Kidney capillary endothelial cell (primary cell): ENCODE data around the gene RNU4-1.
"Not testable (repeated sequence)": the region's sequence is repeated elsewhere in the genome, so short reads cannot be mapped to it uniquely, and the experiment has no call there.

Experiments
- DNase-seq: peaks from one replicate; pipeline ENCODE4 v3.0.0-alpha.2; 2018; ENCODE audit warnings: low spot score

The RNU4-1 gene

DNA sequence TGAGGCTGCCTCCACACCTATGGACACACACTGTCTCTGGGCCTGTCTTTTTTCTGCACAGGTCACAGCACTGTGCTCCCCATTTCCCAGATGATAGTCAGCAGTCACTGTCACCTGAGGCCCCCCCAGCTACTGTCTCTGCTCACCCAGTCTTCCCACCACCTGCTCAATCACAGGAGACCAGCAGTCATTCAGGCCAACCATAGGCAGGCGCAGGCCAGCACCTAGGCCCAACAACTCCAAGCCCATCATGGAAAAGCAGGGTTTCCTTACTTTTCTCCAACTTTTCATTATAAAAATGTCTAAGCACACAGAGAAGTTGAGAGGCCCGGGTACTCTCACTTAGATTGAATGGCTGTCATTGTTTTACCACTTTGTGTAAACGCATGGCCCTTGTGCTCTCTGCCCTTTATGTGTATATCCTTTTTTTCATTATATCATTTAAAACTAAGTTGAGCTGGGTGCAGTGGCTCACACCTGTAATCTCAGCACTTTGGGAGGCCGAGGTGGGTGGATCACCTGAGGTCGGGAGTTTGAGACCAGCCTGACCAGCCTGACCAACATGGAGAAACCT is 34.6 kb downstream of the RNU4-1 start:
- DNase-seq: no peak

DNA sequence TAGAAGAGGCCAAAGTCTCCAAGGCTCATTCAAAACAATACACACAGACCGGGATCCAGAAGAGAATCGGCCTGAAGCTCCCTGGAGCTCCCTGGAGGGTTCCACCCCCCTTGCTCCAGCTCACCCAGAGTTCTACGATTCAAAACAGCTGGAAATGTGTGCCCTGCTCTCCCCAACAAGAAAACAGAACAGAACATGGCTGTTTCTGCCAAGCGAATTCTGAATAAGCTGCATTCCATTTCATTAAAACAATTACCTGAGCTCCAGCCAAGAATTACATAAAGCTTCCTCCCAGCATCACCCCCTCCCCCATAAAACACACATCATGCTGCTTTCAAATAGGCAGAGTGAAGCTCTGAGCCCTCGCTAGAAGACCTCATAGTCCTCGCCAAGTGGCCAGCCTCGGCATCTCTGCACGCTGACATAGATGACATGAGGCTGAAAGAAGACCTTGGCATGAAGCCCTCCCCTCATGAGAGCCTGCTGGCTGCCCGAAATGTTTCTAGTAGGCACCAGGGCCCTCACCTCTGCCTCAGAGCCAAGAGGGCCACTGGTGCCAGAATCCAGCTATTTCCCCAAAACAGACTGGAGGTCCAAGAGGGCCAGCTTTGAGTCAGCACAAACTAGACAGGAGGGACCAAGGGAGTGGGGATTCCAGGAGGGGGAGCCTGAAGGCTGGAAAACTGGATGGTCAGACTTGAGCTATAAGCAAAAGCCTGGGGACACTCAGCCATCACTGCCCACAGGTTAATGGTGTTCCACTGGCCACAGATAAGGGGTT is 35.8 kb downstream of the RNU4-1 start:
- peak; percentile 91 for DNase-seq

DNA sequence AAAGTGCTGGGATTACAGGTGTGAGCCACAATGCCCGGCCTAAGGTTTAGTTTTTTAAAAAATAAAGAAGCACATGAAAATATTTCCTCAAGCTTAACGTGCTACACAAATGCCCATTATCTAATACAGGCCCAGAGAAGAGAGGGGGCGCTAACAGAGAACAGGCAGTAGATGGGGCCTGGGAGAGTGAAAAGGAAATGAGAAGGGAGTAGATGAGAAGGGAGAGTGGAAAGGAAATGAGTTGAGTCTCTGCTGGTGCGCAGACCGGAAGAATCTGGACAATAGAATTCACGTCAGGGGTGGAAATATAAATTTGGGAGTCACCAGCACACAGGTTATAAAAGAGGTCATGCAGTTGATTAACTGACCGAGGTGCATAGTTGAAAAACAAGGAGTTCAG is 38.2 kb downstream of the RNU4-1 start:
- DNase-seq: no peak

DNA sequence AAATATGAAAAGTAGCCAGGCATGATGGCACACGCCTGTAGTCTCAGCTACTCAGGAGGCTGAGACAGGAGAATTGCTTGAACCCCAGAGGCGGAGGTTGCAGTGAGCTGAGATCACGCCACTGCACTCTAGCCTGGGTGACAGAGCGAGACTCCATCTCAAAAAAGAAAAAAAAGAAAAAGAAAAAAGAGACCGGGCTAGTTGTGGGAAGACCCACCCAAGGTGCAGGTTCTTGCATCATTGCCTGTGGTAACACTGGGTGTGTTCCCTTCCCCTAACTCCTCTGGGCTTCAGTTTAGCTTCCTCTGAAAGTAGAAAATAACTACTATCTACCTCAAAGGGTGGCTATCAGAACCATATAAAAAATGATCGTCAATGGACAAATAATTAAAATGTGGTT is 39.7 kb downstream of the RNU4-1 start:
- DNase-seq: not testable (repeated sequence)

DNA sequence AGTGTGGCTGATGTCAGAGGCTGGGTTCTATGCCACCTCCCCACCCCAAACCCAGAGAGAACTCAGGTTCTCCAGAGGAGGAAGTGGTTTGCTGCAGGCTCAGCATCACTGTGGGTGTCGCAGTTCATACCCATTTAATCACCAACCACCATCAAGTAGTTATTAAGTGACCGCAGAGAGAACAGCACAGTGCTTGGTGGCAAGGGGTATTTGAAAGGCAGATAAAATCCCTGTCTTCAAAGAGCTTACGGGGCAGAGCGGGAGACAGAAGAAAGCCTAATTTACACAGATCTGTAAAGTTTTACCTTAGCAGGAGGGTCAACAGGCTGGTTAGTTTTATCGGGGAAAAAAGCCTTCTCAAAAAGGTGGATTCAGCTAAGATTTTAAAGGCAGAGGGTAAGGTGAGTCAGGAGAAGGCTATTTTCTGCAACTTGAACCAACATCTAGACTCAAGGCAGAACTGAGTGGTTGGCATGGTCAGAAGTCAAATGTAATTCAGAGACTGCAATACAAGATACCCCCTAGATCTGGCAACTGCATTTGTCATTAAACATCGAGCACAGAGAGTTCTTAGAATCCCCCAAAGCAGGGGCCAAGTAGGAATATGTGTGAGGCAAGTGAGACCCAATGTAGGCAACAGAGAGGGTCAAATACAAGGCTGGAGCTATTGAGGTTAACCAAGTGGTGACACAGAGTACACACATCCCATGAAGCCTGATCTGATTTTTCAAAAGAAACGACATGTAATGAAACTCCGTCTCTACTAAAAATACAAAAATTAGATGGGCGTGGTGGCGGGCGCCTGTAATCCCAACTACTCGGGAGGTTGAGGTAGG is 40.7 kb downstream of the RNU4-1 start:
- DNase-seq: no peak

DNA sequence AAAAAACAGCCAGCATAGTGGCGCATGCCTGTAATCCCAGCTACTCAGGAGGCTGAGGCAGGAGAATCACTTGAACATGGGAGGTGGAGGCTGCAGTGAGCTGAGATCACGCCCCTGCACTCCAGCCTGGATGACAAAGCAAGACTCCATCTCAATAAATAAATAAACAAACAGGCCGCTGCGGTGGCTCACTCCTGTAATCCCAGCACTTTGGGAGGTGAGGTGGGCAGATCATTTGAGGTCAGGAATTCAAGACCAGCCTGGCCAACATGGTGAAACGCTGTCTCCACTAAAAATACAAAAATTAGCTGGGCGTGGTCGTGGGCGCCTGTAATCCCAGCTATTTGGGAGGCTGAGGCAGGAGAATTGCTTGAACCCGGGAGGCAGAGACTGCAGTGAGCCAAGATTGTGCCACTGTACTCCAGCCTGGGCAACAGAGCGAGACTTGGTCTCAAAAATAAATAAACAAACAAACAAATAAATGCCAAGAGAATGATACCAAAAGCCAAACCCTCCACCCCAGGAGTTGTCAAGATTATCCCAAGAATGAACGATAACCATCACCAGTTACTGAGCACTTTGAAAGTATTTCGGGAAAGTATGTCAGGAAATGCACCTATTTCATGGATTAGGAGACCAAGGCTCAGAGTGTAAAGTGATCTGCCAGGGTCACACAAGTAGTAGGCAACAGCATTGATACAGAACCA is 41.5 kb downstream of the RNU4-1 start:
- not testable (repeated sequence) for DNase-seq

DNA sequence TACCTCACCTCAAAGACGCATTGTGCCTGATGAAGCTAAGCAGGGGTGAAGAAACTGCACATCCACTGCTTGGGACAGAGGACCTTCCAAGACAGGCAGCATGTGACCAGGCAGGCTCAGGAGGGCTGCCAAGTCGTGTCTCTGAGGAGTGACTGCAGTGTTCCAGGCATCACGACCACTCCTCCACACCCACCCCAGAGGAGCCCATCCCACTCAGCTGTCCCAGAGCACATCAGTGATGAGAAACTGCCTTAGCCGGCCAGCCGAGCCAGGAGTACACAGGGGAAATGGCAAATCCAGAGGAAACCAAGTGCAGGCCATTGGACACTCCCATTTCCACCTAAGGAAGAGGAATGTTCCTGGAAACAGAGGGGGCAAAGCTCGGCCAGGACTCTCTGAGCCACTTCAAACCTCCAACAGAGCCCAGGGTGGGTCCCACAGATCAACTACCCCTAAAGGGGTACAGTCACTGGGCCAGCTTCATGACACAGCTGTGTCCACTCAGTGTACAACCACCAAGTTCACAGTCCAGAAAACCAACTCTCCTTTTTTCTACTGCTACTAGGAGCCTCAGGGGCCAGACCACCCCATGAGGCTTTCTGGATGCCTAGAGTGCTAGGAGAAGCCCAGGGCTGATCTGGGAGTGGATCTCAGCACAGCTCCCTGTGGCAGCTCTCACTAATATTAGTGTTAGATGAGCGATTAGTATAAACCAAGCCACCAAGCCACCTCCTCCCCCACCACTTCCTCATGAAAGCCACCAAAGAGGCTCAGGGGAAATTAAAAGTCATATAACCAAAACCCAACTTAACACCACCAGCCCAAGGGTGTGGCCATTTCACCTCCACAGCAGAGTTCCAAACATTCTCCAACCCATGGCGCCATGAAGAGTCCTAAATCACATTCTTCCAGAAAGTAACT is 42.9 kb downstream of the RNU4-1 start:
- no peak for DNase-seq

DNA sequence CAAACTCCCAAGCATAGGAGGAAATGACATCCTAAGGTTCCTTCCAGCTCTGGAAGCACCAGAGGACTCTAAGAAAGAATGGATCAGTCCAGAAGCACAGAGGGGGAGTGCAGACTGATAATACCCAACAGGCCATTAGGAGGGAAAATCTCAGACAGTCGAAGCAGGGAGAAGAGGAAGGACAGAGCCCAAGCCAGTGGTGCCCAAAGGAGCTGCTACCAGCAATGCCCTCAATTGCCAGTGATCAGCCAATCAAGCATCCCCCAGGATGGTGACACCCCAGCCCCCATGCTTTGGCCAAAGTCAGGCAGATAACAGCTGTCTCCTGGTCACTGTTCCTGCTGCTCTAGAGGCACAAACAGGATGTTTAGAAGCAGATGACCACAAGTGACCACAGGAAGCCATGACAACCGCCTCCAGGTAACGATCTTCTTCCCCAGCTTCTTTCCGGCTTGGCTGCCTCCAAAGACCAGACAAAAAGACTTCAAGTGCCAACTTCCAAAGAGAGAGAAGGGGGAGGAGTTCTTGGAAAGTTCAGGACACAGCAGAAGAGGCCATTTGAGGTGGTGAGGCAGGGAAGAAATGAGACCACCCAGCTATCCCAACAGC is 43.7 kb downstream of the RNU4-1 start:
- no peak for DNase-seq

DNA sequence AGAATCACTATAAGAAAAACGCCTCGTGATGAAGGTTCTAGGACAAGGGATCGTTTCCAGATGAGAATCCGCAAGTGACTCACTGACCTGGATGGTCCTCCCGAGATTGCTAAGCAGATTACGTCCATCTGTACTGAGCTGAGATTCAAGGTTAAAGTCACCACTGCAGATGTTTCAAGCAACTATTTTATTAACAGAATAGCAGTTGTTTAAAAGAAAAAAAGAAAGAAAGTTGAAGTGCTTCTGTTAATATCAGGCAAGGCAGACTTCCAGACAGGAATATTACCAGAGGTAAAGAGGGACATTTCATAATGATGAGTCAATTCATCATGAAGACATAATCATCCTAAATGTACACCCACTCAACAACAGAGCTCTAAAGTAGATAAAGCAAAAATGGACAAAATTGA is 45.4 kb downstream of the RNU4-1 start:
- no peak for DNase-seq

DNA sequence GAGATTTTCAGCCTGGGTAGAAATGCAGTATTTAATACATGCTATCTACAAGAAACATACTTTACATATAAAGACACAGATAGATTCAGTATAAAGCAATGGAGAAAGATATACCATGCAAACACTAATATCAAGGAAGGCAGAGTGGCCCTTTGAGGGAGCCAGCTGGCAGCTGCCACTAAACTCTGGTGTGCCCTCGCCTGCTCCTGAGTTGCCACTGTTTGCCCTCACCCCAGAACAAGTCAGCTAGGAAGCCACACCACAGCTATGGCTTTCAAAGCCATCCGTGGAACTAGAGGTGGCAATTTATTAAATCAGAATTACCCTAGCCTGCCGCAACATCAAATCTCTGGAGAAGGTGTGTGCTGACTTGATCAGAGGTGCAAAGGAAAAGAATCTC is 45.9 kb downstream of the RNU4-1 start:
- no peak for DNase-seq

DNA sequence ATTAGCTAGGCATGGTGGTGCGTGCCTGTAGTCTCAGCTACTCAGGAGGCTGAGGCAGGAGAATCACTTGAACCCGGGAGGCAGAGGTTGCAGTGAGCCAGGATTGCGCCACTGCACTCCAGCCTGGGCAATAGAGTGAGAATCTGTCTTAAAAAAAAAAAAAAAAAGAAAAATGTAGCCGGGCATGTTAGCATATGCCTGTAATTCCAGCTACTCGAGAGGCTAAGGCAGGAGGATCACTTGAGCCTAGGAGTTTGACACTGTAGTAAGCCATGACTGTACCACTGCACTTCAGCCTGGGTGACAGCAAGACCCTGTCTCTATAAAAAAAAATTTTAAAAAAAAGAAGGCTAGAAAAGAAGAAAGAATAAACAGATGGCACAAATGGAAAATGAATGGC is 46.3 kb downstream of the RNU4-1 start:
- DNase-seq: not testable (repeated sequence)
